ENCODE results near the gene MUC2.

MUC2 gene

GRCh38 chr11:1118755-1119603 lies 44.3 kb downstream of the MUC2 start:
- H3K4me3 ChIP-seq (ENCODE audit: low read length) = no peak overlapping the region
- TF ChIP-seq CTCF (conservative IDR thresholded peaks at IDR 0.05; ENCODE audit: low read length) = no peak
- no peak for DNase-seq (ENCODE audit: low read depth)

- no peak for DNase-seq (ENCODE audit: low read depth)
Observed at GRCh38 chr11:1119604-1120146, 45.0 kb downstream of the MUC2 start.

DNA sequence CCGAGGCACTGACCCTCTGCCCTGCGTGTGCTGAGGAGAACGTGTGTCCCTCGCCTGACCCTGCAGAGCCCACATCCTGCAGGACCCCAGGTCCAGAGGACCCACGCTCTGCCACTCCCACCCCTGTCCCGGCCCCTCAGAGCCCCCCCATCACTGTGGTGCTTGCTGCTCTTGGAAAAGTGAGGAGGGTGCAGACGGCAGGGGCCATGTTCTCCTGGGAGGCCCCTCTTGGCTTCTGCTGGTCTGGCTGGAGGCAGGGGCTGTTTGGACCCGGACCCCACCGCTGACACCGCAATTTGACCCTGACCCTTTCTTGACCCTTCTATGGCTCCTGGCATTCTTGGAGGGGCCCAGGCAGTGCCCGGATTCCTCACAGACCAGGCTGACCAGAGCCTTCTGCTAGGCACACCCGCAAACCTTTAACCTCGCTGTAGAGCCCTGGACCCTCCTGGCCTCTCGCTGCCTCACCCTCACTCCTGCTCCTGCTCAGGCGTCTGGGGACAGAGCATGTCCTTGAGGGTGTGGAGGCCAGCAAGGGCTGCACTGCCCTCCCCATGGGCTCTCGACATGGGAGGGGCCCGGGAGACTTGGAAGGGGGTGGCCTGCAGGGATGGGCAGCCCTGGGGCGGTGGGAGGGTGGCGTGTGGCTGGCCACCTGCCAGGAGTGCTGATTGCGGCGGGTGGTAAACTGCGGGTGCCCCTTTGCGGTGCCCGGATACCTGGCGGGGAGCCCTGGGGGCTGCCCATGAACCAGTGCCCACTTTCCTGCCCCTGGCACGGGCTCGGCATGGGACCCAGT lies 46.1 kb downstream of the MUC2 start:
- no peak overlapping the region for H3K4me3 ChIP-seq (ENCODE audit: low read length)
- no peak for TF ChIP-seq CTCF (conservative IDR thresholded peaks at IDR 0.05; ENCODE audit: low read length)
- DNase-seq (ENCODE audit: low read depth) = no peak

More at GRCh38 chr11:1119604-1120146, 45.0 kb downstream of the MUC2 start:
- TF ChIP-seq CTCF (conservative IDR thresholded peaks at IDR 0.05; ENCODE audit: low read length) = no peak
- H3K4me3 ChIP-seq (ENCODE audit: low read length) = no peak overlapping the region

DNA sequence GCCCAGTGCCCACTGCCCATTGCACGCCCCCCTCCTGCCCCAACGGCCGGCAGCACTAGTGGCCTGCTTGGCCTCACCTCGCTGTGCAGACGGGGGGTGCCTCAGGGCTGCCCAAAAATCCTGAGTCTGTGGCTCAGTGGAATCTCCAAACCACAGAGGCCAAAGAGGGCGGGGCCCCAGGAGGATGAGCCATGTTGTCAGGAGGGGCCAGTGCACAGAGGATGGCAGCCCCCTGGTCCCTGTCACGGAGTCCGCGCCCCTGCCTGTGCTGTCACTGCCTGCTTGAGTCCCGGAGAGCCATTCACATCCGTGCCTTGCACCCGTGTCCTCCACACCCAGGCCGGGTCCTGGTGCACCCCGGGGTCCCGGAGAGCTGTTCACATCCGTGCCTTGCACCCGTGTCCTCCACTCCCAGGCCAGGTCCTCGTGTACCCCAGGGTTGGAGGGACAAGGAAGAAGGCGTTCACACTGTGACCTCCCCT lies 46.7 kb downstream of the MUC2 start:
- TF ChIP-seq CTCF (conservative IDR thresholded peaks at IDR 0.05; ENCODE audit: low read length) = no peak
- DNase-seq (ENCODE audit: low read depth) = no peak
- no peak overlapping the region for H3K4me3 ChIP-seq (ENCODE audit: low read length)

DNA sequence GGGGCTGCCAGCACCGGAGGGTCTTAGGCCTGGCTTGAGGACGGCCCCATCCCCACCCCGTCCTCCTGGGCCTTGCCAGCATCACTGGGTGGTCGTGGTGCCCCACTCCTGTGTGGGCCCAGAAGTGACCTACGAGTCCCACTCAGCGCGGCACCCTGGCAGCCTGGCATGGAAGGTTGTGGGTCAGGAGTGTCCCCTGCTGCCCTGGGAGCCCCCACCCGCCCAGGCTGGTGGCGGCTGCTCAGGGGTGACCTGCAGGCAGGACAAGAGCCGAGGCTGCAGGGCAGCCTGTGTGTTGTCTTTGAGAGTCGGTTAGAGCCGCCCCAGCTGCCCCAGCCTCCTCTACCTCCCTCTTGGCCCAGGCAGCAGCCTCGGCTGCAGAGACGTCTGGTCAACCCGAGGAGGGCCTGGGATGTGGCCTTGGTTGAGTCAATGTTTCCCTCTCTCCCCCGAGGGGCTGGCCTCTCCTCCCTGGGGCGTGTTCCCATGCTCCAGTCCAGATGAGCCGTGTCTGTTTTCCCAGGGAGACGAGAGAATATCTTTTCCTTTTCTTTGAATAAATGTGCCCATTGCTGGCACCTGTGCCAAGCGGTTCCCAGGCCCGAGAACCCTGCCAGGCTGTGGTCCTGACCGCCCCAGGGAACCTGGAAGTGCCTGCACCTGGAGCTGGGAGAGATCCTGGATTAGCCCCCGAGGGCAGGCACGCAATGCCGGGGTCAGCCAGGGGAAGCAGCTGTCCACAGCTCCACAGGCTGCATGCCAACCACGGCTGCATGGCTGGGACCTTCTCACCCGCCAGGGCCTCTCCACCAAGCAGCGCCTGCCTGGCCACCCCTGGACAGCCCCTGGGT lies 47.4 kb downstream of the MUC2 start:
- no peak for DNase-seq (ENCODE audit: low read depth)

More for the DNA sequence above, 47.4 kb downstream of the MUC2 start:
- no peak overlapping the region for H3K4me3 ChIP-seq (ENCODE audit: low read length)
- no peak for TF ChIP-seq CTCF (conservative IDR thresholded peaks at IDR 0.05; ENCODE audit: low read length)

Data from AG10803 (cell line).